NCI-H748 treated with DMSO at 0.1 percent for 48 hours (cell line): ENCODE data around the gene ATP6V0A4.
"Not testable (repeated sequence)": the region's sequence is repeated elsewhere in the genome, so short reads cannot be mapped to it uniquely, and the experiment has no call there.

Experiments used
- DNase-seq: peaks from one replicate; lab custom pipeline; 2025; lab: John Stamatoyannopoulos, UW

The ATP6V0A4 gene

DNA sequence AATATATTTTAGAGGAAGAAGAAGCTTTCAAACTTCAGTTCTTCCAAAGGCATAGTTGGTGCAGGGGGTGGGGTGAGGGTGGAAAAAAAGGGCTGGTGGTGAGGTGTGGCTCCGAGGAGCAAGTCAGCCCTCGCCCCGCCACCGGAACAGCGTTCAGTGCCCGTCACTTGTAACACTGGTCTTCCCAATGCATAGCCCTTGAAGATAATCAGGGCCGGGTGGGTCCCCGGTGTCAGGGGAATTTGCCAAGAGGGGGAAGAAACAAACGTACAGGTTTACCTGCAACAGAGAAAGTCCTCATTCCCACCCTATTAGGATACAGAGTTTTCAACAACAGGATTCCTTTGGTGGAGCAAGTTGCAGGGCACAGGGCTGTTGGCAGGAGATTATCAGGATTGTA lies 98.3 kb downstream of the ATP6V0A4 start:
- no peak for DNase-seq

DNA sequence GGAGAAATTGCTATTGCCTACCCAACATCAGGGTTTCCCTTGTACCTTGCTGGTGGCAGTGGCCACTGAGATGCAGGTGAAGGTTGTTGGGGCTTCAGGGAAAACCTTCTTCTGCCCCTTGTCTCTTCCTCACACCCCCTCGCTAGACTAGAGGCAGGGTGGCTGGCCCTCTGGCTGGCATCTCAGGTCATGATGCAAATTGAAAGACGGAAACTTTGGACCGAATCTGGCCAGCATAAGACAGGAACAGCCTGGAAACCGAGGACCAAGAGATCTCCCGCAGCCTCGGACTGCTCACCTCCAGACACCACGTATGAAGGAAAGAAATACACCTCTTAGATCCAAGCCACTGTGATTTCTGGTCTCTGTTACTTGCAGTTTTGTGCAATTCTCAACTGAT lies 99.7 kb downstream of the ATP6V0A4 start:
- DNase-seq = no peak

DNA sequence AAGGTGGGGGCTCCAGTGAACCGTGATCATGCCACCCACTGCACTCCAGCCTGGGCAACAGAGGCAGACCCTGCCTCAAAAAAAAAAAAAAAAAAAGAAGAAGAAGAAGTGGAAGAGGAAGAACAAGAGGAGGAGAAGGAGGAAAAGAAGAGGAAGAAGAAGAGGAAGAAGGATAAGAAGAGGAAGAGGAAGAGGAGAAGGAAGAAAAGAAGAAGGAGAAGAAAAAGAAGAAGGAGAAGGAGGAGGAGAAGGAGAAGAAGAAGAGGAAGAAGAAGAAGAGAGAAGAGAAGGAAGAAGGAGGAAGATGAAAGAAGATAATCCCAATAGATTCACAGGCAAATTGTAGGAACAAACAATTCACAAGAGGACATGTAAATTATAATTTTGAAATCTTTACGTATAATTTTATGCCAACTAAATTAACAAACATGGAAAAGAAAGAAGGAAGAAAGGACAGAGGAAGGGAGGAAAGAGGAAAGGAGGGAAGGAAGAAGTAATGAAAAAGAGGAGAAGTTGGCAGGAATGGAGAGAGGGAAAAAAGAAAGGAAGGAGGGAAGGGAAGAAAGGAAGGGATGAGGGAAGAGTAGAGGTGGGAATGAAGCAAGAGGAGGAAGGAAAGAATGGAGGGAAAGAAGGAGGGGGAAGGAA lies 100.3 kb downstream of the ATP6V0A4 start:
- no peak for DNase-seq

DNA sequence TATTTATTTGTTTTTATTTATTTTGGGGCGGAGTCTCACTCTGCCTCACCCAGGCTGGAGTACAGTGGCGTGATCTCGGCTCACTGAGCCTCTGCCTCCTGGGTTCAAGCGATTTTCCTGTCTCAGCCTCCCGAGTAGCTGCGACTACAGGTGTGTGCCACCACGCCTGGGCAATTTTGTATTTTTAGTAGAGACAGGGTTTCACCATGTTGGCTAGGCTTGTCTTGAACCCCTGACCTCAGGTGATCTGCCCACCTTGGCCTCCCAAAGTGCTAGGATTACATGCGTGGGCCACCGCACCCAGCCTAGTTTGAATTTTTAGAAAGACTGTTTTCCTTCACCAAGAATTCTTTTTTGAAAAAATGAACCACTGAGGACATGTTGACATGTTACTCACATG lies 102.2 kb downstream of the ATP6V0A4 start:
- DNase-seq = not testable (repeated sequence)

DNA sequence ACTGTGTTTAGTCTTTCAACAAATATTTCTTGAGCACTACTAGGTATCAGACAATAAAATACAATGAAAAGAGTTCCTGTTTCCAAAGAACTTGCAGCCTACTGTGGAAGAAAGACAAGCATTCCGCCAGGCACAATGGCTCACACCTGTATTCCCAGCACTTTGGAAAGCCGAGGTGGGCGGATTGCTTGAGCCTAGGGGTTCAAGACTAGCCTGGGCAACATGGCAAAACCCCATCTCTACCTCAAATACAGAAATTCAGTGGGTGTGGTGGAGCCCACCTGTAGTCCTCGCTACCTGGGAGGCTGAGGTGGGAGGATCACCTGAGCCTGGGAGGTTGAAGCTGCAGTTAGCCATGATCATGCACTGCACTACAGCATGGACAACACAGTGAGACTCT lies 102.9 kb downstream of the ATP6V0A4 start:
- DNase-seq = no peak

DNA sequence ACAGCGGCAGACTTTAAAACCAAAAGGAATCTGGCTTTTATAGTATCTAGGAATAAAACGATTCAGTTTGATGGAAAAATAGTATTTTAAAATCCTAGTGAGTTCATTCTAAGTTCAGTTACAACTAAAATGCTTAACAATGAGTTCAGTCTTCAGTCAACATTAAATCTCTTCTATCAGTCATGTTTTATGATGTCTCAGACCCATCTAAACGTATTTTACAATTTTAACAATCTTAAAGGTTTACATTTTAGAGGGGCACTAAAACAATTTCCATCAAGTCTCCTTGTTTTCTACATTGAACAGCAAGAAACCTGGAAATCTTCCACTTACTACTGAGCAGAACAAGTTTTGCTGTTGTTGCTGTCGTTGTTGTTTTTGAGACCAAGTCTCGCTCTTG lies 106.8 kb downstream of the ATP6V0A4 start:
- no peak for DNase-seq

DNA sequence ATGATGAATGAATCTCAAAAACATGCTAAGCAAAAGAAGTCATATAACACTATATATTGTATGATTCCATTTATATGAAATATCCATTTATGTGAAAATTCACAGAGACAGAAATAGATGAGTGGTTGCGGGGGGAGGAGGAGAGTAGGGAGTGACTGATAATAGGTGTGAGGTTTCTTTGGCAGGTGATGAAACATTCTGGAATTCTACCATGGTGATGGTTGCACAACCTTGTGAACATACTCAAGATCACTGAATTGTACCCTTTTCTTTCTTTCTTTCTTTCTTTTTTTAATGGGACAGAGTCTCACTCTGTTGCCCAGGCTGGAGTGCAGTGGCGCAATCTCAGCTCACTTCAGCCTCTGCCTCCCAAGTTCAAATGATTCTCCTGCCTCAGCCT lies 107.5 kb downstream of the ATP6V0A4 start:
- DNase-seq = no peak

DNA sequence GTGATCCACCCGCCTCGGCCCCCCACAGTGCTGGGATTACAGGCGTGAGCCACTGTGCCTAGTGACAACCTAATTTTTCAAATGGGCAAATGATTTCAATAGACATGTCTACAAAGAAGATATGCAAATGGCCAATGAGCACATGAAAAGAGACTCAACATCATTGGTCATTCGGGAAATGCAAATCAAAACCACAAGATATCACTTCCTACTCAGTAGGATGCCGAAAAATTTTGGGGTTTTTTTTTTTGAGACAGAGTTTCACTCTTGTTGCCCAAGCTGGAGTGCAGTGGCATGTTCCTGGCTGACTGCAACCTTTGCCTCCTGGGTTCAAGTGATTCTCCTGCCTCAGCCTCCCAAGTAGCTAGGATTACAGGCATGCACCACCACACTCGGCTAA lies 110.0 kb downstream of the ATP6V0A4 start:
- not testable (repeated sequence) for DNase-seq

DNA sequence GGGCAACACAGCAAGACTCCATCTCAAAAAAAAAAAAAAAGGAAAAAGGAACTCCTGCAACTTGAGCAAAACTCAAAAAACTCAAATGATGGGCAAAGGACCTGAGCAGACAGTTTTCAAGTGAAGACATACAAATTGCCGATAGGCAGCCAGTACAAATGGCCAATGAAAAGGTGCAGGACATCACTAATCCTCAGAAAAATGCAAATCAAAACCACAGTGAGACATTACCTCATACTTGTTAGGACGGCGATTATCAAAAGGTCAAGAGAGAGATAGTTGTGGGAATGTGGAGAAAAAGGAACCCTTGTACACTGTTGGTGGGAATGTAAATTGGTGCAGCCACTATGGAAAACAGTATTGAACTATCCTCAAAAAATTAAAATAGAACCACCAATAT lies 113.7 kb downstream of the ATP6V0A4 start:
- no peak for DNase-seq

DNA sequence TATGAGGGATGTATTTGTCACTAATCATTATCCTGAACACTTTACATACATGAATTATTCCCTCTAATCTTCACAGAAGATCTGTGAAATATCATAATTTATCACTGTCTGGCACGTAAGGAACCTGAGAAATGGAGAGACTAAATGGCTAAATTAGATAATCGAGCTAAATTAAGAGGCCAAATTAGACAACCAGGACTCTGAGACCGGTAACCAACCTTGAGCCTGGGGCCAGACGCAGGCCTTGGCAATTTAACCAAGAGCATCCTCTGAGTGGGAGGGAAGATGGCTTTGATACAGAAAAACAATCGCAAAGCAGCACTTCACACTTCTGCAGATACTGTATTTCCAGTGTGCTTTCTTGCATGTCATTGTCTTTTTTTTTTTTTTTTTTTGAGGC lies 118.2 kb downstream of the ATP6V0A4 start:
- DNase-seq = no peak

DNA sequence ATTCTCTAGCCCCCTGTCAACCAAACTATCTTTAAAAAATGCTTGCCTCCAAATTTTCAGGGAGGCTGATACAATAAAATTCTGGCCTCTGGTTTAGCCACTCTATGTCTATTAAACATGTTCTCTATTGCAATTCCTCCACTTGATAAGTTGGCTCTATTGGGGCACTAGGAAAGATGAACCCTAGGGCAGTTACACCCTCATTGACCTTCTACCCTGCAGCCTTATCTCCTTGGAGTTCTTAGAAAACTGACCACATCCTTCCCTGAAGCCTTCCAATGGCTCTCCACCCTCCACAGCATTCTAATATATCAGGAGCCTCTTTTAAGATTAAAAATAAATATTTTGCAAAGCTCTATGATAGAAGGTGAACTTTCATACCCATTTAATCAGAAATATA lies 127.4 kb downstream of the ATP6V0A4 start:
- DNase-seq = no peak

DNA sequence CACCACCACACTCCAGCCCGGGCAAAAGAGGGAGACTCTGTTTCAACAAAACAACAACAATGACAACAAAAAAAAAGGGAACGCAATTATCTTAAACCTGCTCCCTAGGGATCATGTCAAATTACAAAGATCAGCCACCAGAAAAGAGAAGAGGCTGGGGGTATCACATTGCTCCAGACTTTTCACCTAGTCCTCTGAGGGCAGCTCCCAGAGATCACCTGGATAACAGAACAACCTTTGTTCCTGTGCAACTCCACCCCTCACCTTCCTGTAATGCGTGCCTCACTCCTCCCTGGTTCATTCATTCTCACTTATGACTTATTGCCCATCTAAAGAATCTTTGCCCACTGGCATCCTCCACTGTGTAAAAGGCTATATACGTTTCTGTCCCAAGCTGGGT lies 128.6 kb downstream of the ATP6V0A4 start:
- DNase-seq = no peak

DNA sequence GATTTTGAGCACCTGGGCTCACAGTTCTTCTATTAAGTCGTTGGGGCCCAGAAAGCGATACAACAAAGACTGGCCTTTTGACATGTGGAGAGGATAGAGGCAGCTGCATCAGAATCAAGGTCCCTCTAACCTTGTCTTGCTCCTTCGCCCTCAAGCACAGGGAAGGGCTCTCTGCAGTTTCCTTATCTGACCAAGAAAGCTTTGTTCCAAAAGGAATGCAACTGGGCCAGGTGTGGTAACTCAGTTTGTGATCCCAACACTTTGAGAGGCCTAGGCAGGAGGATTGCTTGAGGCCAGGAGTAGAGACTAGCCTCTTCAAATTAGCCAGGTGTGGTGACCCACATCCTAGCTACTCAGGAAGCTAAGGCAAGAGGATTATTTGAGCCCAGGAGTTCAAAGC lies 129.1 kb downstream of the ATP6V0A4 start:
- DNase-seq = no peak

DNA sequence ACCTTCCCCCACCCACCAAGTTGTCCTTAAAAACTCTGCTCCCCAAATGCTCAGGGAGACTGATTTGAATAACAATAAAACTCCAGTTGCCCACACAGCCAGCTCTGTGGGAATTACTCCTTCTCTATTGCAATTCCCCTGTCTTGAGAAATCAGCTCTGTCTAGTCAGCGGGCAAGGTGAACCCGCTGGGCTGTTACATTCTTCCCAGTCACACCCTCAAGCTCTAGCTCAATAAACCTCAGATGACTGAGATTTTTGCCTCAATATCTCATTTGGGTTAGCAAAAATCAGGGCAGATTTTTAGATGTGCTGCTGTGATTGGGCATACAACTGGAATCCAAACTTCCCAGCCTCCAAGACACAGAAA lies 129.8 kb downstream of the ATP6V0A4 start:
- no peak for DNase-seq

DNA sequence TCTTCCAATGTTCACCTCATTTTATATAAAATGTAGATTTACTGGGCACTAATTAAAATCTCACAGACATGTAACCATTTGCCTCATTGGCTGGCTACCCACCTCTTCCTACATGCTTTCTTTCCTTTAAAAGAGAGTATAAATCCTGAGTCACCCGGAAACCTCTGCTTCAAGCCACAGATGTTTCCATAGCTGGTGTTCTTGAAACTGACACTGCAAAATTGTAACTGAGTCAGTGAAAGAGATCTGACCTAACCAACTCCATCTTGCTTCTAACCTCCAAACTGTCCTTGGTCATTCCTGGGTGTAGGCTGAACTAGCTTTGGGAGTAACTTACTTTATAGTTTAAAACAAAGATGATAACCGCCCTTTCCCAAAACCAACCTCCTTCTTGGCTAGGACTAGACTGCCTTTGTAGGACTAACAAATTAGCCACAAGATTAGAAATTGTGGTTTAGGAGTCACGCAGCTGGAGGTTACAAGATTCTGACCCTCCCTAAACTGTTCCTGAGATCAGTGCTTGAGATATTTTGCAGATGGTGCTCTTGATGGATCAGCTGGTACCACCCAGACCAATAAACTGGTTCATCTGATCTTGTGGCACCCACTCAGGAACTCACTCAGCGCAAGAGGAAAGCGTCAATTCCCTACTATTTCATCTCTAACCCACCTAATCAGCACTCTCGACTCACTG lies 130.3 kb downstream of the ATP6V0A4 start:
- DNase-seq = no peak

DNA sequence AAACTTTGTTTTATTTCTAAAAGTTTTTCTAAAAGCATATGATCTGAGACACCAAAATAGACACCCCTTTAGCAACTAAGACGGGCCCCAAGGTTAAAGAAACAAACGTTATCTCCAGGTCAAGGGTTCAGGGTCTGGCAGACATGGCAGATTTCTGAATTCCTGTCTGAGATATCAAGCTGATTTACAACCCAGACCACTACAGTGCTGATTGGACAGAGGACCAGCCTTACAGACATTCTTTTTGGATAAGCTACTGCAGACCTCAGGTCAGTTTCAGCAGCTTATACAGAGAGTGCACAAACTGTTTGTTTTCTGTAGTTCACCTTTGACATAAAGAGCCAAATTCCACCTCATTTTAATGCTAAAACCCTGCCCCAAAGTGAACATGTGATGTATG lies 131.6 kb downstream of the ATP6V0A4 start:
- DNase-seq = no peak

DNA sequence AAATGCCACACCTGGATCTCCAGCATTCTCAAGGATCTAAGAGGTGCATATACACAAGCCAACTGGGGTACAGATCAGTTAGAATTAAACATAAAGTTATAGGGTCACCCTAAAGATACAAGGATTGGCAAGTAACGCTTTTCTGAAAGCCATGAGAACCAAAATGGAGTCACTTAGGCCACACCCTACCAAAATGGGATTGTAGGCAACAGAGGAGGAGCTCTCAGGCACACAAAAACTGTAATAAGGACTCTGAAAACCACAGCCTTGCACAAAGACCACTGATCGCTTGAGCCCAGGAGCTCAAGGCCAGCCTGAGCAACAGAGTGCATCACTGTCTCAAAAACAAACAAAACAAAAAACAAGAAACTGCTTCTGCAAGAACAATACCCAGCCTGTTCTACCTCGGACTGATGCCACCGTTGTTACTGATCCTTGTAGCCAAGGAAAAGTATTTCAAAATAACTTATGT lies 132.3 kb downstream of the ATP6V0A4 start:
- no peak for DNase-seq

DNA sequence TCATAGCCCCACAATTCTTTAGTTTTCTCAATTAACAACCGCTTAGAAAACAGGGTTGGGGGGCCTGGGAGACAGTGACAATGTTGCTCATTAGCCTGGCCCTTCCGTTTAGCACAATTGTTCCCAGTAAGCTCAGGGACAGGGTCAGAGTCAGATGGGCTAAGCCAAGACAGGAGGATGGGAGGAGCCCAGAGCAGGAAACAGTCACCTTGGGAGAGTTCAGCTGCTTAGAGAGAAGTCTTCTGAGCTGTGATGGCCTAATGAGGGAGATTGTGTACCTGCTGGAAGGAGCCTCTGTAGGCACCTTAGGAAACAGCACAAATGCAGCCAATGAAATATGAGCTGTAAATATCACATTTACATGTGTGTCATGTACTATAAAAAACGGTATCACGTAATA lies 132.7 kb downstream of the ATP6V0A4 start:
- DNase-seq = no peak

DNA sequence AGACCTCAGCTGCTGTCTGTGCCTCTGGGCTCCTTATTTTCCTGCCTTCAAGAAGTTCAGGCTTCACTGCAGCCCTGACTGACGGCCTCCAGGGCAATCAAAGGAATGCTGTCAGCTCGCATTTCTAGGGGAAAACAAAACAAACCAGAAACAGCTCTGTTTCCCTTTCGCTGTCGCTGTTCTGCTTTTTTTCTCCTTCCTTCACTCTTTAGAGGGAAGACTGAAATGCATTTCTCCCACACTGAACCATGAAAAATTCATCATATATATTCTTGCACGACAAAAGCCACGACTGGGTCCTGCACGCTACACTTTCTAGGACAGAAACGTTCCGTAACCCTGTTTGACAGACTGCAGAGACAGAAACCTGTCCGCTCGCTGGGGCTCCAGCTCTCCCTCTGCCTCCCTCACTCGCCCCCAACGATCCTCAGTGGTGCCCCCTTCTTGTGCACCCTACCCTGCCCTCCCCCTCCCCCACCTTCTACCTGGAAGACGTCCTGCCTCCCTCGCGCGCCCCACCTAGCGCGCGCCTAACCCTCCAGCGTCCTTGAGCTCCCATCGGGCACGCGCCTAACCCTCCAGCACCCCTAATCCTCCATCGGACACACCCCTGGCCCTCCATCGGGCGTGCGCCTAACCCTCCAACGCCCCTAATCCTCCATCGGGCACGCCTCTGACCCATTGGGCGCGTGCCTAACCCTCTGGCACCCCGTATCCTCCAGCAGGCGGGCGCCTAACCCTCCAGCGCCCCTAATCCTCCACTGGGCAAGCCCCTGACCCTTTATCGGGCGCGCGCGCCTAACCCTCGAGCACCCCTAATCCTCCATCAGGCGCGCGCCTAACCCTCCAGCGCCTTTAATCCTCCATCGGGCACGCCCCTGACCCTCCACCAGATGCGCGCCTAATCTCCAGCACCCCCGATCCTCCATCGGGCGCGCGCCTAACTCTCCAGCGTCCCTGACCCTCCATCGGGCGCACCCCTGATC lies 134.0 kb downstream of the ATP6V0A4 start:
- no peak for DNase-seq

DNA sequence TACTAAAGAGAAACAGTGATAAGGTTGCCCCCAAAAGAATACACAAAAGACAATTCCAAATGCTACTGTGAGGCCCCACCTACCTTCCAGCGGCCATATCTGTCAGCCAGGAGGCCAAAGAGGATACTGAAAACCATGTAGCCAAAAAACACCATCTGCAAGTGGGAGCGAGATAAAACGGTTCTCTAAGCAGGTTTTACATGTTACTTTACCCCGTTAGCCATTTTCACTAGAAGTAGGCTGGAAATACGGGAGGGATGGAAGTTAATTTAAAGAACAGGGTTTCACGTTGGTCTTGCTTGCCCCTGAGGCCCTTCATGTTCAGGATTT lies 135.0 kb downstream of the ATP6V0A4 start:
- no peak for DNase-seq

DNA sequence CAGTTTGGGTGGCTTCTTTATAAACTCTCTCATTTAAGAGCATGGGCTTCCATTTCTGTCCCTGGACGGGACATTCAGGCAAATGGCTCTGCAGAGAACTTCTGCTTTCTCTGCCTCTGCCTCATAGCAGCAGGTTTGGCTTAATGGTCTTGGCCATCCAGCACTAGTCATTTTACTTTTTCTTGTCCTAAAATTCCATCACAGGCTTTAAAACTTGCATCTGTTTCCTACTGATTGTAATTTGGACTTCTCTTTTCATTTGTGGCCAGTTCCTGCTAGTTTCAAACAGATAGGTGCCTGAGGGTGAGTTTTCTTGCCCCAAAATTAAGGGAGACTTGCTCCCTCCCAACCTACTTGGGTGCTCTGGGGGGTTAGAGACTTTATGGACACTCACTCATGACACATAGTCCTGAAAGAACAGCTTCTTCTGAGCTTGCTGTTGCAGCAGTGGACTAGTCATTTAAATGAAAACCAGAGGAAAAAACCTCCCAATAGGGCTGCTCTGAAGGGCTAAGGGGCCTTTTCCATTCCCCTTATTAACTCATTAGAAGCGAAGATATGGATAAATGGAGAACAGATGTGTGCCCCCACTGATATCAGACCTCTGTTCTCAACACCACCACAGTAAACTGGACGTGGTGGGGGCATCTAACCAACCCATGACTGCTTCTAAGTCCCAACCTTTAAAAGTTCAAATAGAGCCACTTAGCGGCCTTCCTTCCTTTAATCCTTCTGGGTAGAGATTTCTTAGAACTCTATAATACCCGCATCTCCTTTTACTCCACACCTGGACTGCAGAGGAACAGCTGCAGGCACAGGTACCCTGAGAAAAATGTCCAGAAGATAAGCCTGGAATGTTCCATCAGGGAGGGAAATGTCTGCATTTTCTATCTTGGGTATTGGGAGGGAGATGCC lies 135.7 kb downstream of the ATP6V0A4 start:
- DNase-seq = no peak
